ENCODE results near the gene ADAMTS16. TPM values are rescaled to one million over a fixed set of nuclear protein-coding genes. Genes with fewer than 3 reads are reported as not detected.
A peak's percentile ranks its signal among the peaks of the same experiment; 100 is the strongest.

Gene ADAMTS16
- total RNA-seq, 1 experiment from 2014 or later, result 0.28 TPM

- Histone ChIP-seq H3K4me3 (ENCODE audit: low read depth, low read length, poor library complexity, severe bottlenecking) (no peak overlapping the region), H3K27ac (ENCODE audit: low read depth, low read length, poor library complexity, severe bottlenecking) (no peak overlapping the region), H3K9me3 (ENCODE audit: low read depth, low read length, poor library complexity, severe bottlenecking) (no peaks in the 10 kb centered on the region), H3K36me3 (ENCODE audit: insufficient read depth, low read length, poor library complexity, severe bottlenecking) (no peaks in the 10 kb centered on the region), H3K4me1 (ENCODE audit: insufficient read depth, low read length, poor library complexity, severe bottlenecking) (peaks cover 36% of the 10 kb centered on the region), H3K27me3 (replicated peaks; ENCODE audit: insufficient read depth, low read depth, low read length, poor library complexity) (no peaks in the 10 kb centered on the region)
- intact Hi-C loops (cut with micrococcal nuclease; ENCODE audit: unreplicated experiment), result loop anchor here (5.0 kb wide), 2 partner anchors 70 to 200 kb away; partner anchors contain the start of gene ADAMTS16
- no peak for TF ChIP-seq CTCF (conservative IDR thresholded peaks at IDR 0.05; ENCODE audit: low read depth, low read length)
- no peak for TF ChIP-seq EZH2 (IDR thresholded peaks at IDR 0.05; ENCODE audit: borderline replicate concordance, low read depth, low read length, poor library complexity, severe bottlenecking)
- peak; percentile 32 for DNase-seq (ENCODE audit: low spot score)
- ChIA-PET POLR2A (ENCODE audit: low non-redundant PET) (no interaction called here), CTCF (interaction anchor here (0.7 kb wide), 1 partner anchor 202 kb away, joined by 4 read pairs; no protein-coding TSS in a partner anchor)
- BruUV-seq (replicated peaks), result no TSS peak
These were observed 202.7 kb downstream of the ADAMTS16 start for GRCh38 chr5:5342784-5343183.

- Histone ChIP-seq H3K36me3 (ENCODE audit: insufficient read depth, low read length, poor library complexity, severe bottlenecking) (no peaks in the 10 kb centered on the region), H3K27me3 (replicated peaks; ENCODE audit: insufficient read depth, low read depth, low read length, poor library complexity) (no peaks in the 10 kb centered on the region), H3K9me3 (ENCODE audit: low read depth, low read length, poor library complexity, severe bottlenecking) (no peaks in the 10 kb centered on the region), H3K4me3 (ENCODE audit: low read depth, low read length, poor library complexity, severe bottlenecking) (no peak overlapping the region), H3K4me1 (ENCODE audit: insufficient read depth, low read length, poor library complexity, severe bottlenecking) (peaks cover 36% of the 10 kb centered on the region), H3K27ac (ENCODE audit: low read depth, low read length, poor library complexity, severe bottlenecking) (no peak overlapping the region)
- DNase-seq (ENCODE audit: low spot score), result no peak
- CTCF ChIA-PET, result no interaction called here
- BruUV-seq (replicated peaks), result no TSS peak
- intact Hi-C loops (cut with micrococcal nuclease; ENCODE audit: unreplicated experiment), result loop anchor here (5.0 kb wide), 2 partner anchors 71 to 201 kb away; partner anchors contain the start of gene ADAMTS16
- POLR2A ChIA-PET (ENCODE audit: low non-redundant PET), result no interaction called here
- TF ChIP-seq EZH2 (IDR thresholded peaks at IDR 0.05; ENCODE audit: borderline replicate concordance, low read depth, low read length, poor library complexity, severe bottlenecking) (no peak), CTCF (conservative IDR thresholded peaks at IDR 0.05; ENCODE audit: low read depth, low read length) (no peak)
These were observed 203.4 kb downstream of the ADAMTS16 start for GRCh38 chr5:5343568-5343967.

- Histone ChIP-seq H3K27me3 (replicated peaks; ENCODE audit: insufficient read depth, low read depth, low read length, poor library complexity) (no peaks in the 10 kb centered on the region), H3K9me3 (ENCODE audit: low read depth, low read length, poor library complexity, severe bottlenecking) (no peaks in the 10 kb centered on the region), H3K36me3 (ENCODE audit: insufficient read depth, low read length, poor library complexity, severe bottlenecking) (no peaks in the 10 kb centered on the region), H3K4me3 (ENCODE audit: low read depth, low read length, poor library complexity, severe bottlenecking) (no peak overlapping the region), H3K27ac (ENCODE audit: low read depth, low read length, poor library complexity, severe bottlenecking) (no peak overlapping the region), H3K4me1 (ENCODE audit: insufficient read depth, low read length, poor library complexity, severe bottlenecking) (peaks cover 36% of the 10 kb centered on the region)
- intact Hi-C loops (cut with micrococcal nuclease; ENCODE audit: unreplicated experiment), result loop anchor here (5.0 kb wide), 2 partner anchors 72 to 202 kb away; partner anchors contain the start of gene ADAMTS16
- peak; percentile 71 for DNase-seq (ENCODE audit: low spot score)
- no TSS peak for BruUV-seq (replicated peaks)
- ChIA-PET POLR2A (ENCODE audit: low non-redundant PET) (no interaction called here), CTCF (no interaction called here)
- TF ChIP-seq CTCF (conservative IDR thresholded peaks at IDR 0.05; ENCODE audit: low read depth, low read length) (no peak), EZH2 (IDR thresholded peaks at IDR 0.05; ENCODE audit: borderline replicate concordance, low read depth, low read length, poor library complexity, severe bottlenecking) (no peak)
These were observed 204.0 kb downstream of the ADAMTS16 start for GRCh38 chr5:5344051-5344571.
